HG03045 (cell line): ENCODE data around the gene ADAMTSL5.
A peak's percentile ranks its signal among the peaks of the same experiment; 100 is the strongest.
"Not testable (repeated sequence)": the region's sequence is repeated elsewhere in the genome, so short reads cannot be mapped to it uniquely, and the experiment has no call there.

ENCODE experiments used
- ATAC-seq: cut with Tn5 transposase; IDR thresholded peaks from one replicate; pipeline ENCODE4 v1.9.1; 2021; ENCODE audit warnings: mild to moderate bottlenecking, moderate library complexity; ENCODE audit not compliant: unreplicated experiment

Gene ADAMTSL5

GRCh38 chr19:1482361-1483130 lies 30.3 kb downstream of the ADAMTSL5 start:
- ATAC-seq = no peak

- ATAC-seq = no peak
Observed at GRCh38 chr19:1481893-1482360, 30.9 kb downstream of the ADAMTSL5 start.

- no peak for ATAC-seq
Observed at GRCh38 chr19:1481224-1481892, 31.5 kb downstream of the ADAMTSL5 start.

- ATAC-seq = peak; percentile 74
Observed at GRCh38 chr19:1478934-1479707, 33.7 kb downstream of the ADAMTSL5 start, which contains the start of gene C19orf25. Gene C19orf25, minus strand, starts transcription at chr19:1479215. Its CDS starts 312 bp downstream, at chr19:1478903.

GRCh38 chr19:1477056-1477455 lies 35.8 kb downstream of the ADAMTSL5 start:
- not testable (repeated sequence) for ATAC-seq

- ATAC-seq = no peak
Observed at GRCh38 chr19:1475751-1476437, 36.9 kb downstream of the ADAMTSL5 start.

GRCh38 chr19:1474765-1475351 lies 38.0 kb downstream of the ADAMTSL5 start:
- ATAC-seq = no peak

- ATAC-seq = no peak
Observed at GRCh38 chr19:1474011-1474764, 38.6 kb downstream of the ADAMTSL5 start.

- no peak for ATAC-seq
Observed at GRCh38 chr19:1473085-1473851, 39.6 kb downstream of the ADAMTSL5 start.

GRCh38 chr19:1472231-1473084 lies 40.4 kb downstream of the ADAMTSL5 start:
- ATAC-seq = no peak

GRCh38 chr19:1471515-1472160 lies 41.2 kb downstream of the ADAMTSL5 start:
- no peak for ATAC-seq

GRCh38 chr19:1471010-1471514 lies 41.8 kb downstream of the ADAMTSL5 start:
- ATAC-seq = no peak

- ATAC-seq = no peak
Observed at GRCh38 chr19:1470305-1471009, 42.4 kb downstream of the ADAMTSL5 start.

GRCh38 chr19:1470055-1470304 lies 42.8 kb downstream of the ADAMTSL5 start:
- ATAC-seq = no peak

GRCh38 chr19:1469255-1470054 lies 43.4 kb downstream of the ADAMTSL5 start:
- ATAC-seq = no peak

- ATAC-seq = no peak
Observed at GRCh38 chr19:1468821-1469254, 44.0 kb downstream of the ADAMTSL5 start.
